ES-I3 (cell line): Measurements from ENCODE around the gene FSIP1.

Source experiments
- H3K36me3 ChIP-seq: 2 replicates; pipeline ENCODE4 v1.6.1; 2013; ENCODE audit warnings: mild to moderate bottlenecking, low read length, control low read depth, moderate library complexity; ENCODE audit not compliant: insufficient read depth
- H3K4me1 ChIP-seq: 2 replicates; pipeline ENCODE4 v1.6.1; 2013; ENCODE audit warnings: mild to moderate bottlenecking, control low read depth, low read length; ENCODE audit not compliant: insufficient read depth
- H3K9ac ChIP-seq: 2 replicates; pipeline ENCODE4 v1.6.1; 2013; ENCODE audit warnings: low read depth, mild to moderate bottlenecking, low read length, moderate library complexity
- H3K9me3 ChIP-seq: 2 replicates; pipeline ENCODE4 v1.6.1; 2013; ENCODE audit warnings: mild to moderate bottlenecking, low read length, moderate library complexity; ENCODE audit not compliant: control insufficient read depth, insufficient read depth

Gene FSIP1

GRCh38 chr15:39621210-39621609, 161.4 kb downstream of the FSIP1 start:
- no peaks in the 10 kb centered on the region for H3K9me3 ChIP-seq

GRCh38 chr15:39618063-39618823, 164.4 kb downstream of the FSIP1 start:
- Histone ChIP-seq H3K4me1 (no peaks in the 10 kb centered on the region), H3K36me3 (no peaks in the 10 kb centered on the region), H3K9ac (no peak overlapping the region), H3K9me3 (no peaks in the 10 kb centered on the region; the same call in 1 of the 2 replicates)

More at GRCh38 chr15:39621210-39621609, 161.4 kb downstream of the FSIP1 start:
- Histone ChIP-seq H3K36me3 (no peaks in the 10 kb centered on the region), H3K4me1 (no peaks in the 10 kb centered on the region), H3K9ac (no peak overlapping the region)

- Histone ChIP-seq H3K9me3 (no peaks in the 10 kb centered on the region; the same call in 1 of the 2 replicates), H3K9ac (no peak overlapping the region)
Measured at GRCh38 chr15:39616731-39617455, 165.7 kb downstream of the FSIP1 start.

GRCh38 chr15:39613861-39614260, 168.8 kb downstream of the FSIP1 start:
- no peaks in the 10 kb centered on the region; the same call in 1 of the 2 replicates for H3K9me3 ChIP-seq
- no peaks in the 10 kb centered on the region for H3K36me3 ChIP-seq
- H3K4me1 ChIP-seq: no peaks in the 10 kb centered on the region
- no peak overlapping the region for H3K9ac ChIP-seq

More at GRCh38 chr15:39616731-39617455, 165.7 kb downstream of the FSIP1 start:
- Histone ChIP-seq H3K36me3 (no peaks in the 10 kb centered on the region), H3K4me1 (no peaks in the 10 kb centered on the region)

GRCh38 chr15:39613271-39613670, 169.4 kb downstream of the FSIP1 start:
- Histone ChIP-seq H3K36me3 (no peaks in the 10 kb centered on the region), H3K4me1 (no peaks in the 10 kb centered on the region), H3K9me3 (no peaks in the 10 kb centered on the region; the same call in 1 of the 2 replicates), H3K9ac (no peak overlapping the region)

GRCh38 chr15:39610665-39611064, 172.0 kb downstream of the FSIP1 start:
- Histone ChIP-seq H3K36me3 (no peaks in the 10 kb centered on the region), H3K9me3 (no peaks in the 10 kb centered on the region; the same call in 1 of the 2 replicates), H3K9ac (no peak overlapping the region), H3K4me1 (no peaks in the 10 kb centered on the region)

GRCh38 chr15:39609166-39609916, 173.3 kb downstream of the FSIP1 start:
- Histone ChIP-seq H3K9me3 (no peaks in the 10 kb centered on the region), H3K4me1 (no peaks in the 10 kb centered on the region), H3K9ac (no peak overlapping the region), H3K36me3 (no peaks in the 10 kb centered on the region)

GRCh38 chr15:39608185-39609139, 174.2 kb downstream of the FSIP1 start:
- H3K9ac ChIP-seq: no peak overlapping the region
- H3K36me3 ChIP-seq: no peaks in the 10 kb centered on the region
- no peaks in the 10 kb centered on the region for H3K4me1 ChIP-seq
- H3K9me3 ChIP-seq: no peaks in the 10 kb centered on the region

- no peaks in the 10 kb centered on the region for H3K9me3 ChIP-seq
- no peaks in the 10 kb centered on the region for H3K4me1 ChIP-seq
- H3K9ac ChIP-seq: no peak overlapping the region
- no peaks in the 10 kb centered on the region for H3K36me3 ChIP-seq
Measured at GRCh38 chr15:39605146-39605545, 177.5 kb downstream of the FSIP1 start.

GRCh38 chr15:39602143-39602542, 180.5 kb downstream of the FSIP1 start:
- Histone ChIP-seq H3K36me3 (no peaks in the 10 kb centered on the region), H3K4me1 (no peaks in the 10 kb centered on the region), H3K9me3 (no peaks in the 10 kb centered on the region), H3K9ac (no peak overlapping the region)

- H3K9me3 ChIP-seq: no peaks in the 10 kb centered on the region
- no peaks in the 10 kb centered on the region for H3K4me1 ChIP-seq
- peaks cover 7% of the 10 kb centered on the region; the same call in 1 of the 2 replicates for H3K36me3 ChIP-seq
- H3K9ac ChIP-seq: no peak overlapping the region
Measured at GRCh38 chr15:39599871-39600270, 182.8 kb downstream of the FSIP1 start.

GRCh38 chr15:39598958-39599845, 183.4 kb downstream of the FSIP1 start:
- H3K4me1 ChIP-seq: no peaks in the 10 kb centered on the region
- peaks cover 9% of the 10 kb centered on the region; the same call in 1 of the 2 replicates for H3K36me3 ChIP-seq
- H3K9ac ChIP-seq: no peak overlapping the region; the same call in 1 of the 2 replicates
- H3K9me3 ChIP-seq: no peaks in the 10 kb centered on the region
